ENCODE results near the gene ZNF628. TPM values are rescaled to one million over a fixed set of nuclear protein-coding genes. Genes with fewer than 3 reads are reported as not detected.

Gene ZNF628
- polyA plus RNA-seq, 3 donors from 2014 or later = 0.14 to 0.72 (median 0.21) TPM

Other genes with a start within 250 kb of the ZNF628 start
- 1 to 10 TPM in 1 of 3 donors, under 1 TPM in 1, not detected in 1; 0.59 to 2.4 TPM for gene TMEM86B, start 247.9 kb upstream of the ZNF628 start, polyA plus RNA-seq
- gene PPP6R1, start 217.6 kb upstream of the ZNF628 start, polyA plus RNA-seq = 100 to 1,000 TPM in 1 of 3 donors, 10 to 100 TPM in 2; 43.1 to 123 (median 47.9) TPM
- 10 to 100 TPM; 42.6 to 46.7 (median 46.3) TPM for gene HSPBP1, start 196.5 kb upstream of the ZNF628 start, polyA plus RNA-seq
- not detected for gene BRSK1, start 192.6 kb upstream of the ZNF628 start, polyA plus RNA-seq
- gene TMEM150B, start 151.3 kb upstream of the ZNF628 start, polyA plus RNA-seq = not detected
- 1 to 10 TPM in 2 of 3 donors, under 1 TPM in 1; 0.79 to 2.2 (median 2.1) TPM for gene KMT5C, start 136.7 kb upstream of the ZNF628 start, polyA plus RNA-seq
- gene COX6B2, start 121.9 kb upstream of the ZNF628 start, polyA plus RNA-seq = under 1 TPM in 1 of 3 donors, not detected in 2; 0.16 TPM
- gene GARIN5B, start 113.4 kb upstream of the ZNF628 start, polyA plus RNA-seq = not detected
- not detected for gene IL11, start 106.2 kb upstream of the ZNF628 start, polyA plus RNA-seq
- not detected for gene TMEM190, start 99.8 kb upstream of the ZNF628 start, polyA plus RNA-seq
- 1 to 10 TPM in 1 of 3 donors, not detected in 2; 1.0 TPM for gene TMEM238, start 92.3 kb upstream of the ZNF628 start, polyA plus RNA-seq
- gene RPL28, start 90.7 kb upstream of the ZNF628 start, polyA plus RNA-seq = 100 to 1,000 TPM; 118 to 365 (median 350) TPM
- gene UBE2S, start 68.8 kb upstream of the ZNF628 start, polyA plus RNA-seq = 10 to 100 TPM; 40.2 to 72.1 (median 47.0) TPM
- gene SHISA7, start 33.3 kb upstream of the ZNF628 start, polyA plus RNA-seq = not detected
- gene ISOC2, start 15.0 kb upstream of the ZNF628 start, polyA plus RNA-seq = 10 to 100 TPM; 30.4 to 46.0 (median 34.2) TPM
- gene C19orf85, start 11.9 kb upstream of the ZNF628 start, polyA plus RNA-seq = not detected
- gene NAT14, start 8.6 kb downstream of the ZNF628 start, polyA plus RNA-seq = 1 to 10 TPM in 2 of 3 donors, not detected in 1; 2.7 to 4.8 TPM
- not detected for gene SSC5D, start 11.8 kb downstream of the ZNF628 start, polyA plus RNA-seq
- gene SBK2, start 60.5 kb downstream of the ZNF628 start, polyA plus RNA-seq = not detected
- gene SBK3, start 68.9 kb downstream of the ZNF628 start, polyA plus RNA-seq = not detected
- gene ZNF579, start 104.2 kb downstream of the ZNF628 start, polyA plus RNA-seq = under 1 TPM in 2 of 3 donors, not detected in 1; 0.19 to 0.64 TPM
- 1 to 10 TPM in 2 of 3 donors, under 1 TPM in 1; 0.63 to 1.7 (median 1.0) TPM for gene FIZ1, start 122.9 kb downstream of the ZNF628 start, polyA plus RNA-seq
- gene ZNF524, start 123.7 kb downstream of the ZNF628 start, polyA plus RNA-seq = 10 to 100 TPM; 23.9 to 36.4 (median 31.7) TPM
- gene ZNF865, start 129.0 kb downstream of the ZNF628 start, polyA plus RNA-seq = under 1 TPM in 2 of 3 donors, not detected in 1; 0.08 to 0.18 TPM
- gene ZNF784, start 147.9 kb downstream of the ZNF628 start, polyA plus RNA-seq = under 1 TPM; 0.59 to 0.78 (median 0.62) TPM
- gene ZNF580, start 164.4 kb downstream of the ZNF628 start, polyA plus RNA-seq = 10 to 100 TPM in 2 of 3 donors, 1 to 10 TPM in 1; 9.6 to 27.8 (median 13.8) TPM
- gene ZNF581, start 167.0 kb downstream of the ZNF628 start, polyA plus RNA-seq = 10 to 100 TPM in 2 of 3 donors, 1 to 10 TPM in 1; 8.4 to 24.9 (median 20.6) TPM
- 1 to 10 TPM in 2 of 3 donors, not detected in 1; 1.1 to 1.7 TPM for gene CCDC106, start 171.6 kb downstream of the ZNF628 start, polyA plus RNA-seq
- gene U2AF2, start 178.4 kb downstream of the ZNF628 start, polyA plus RNA-seq = 10 to 100 TPM in 1 of 3 donors, 1 to 10 TPM in 2; 3.1 to 17.0 (median 8.0) TPM
- gene EPN1, start 198.6 kb downstream of the ZNF628 start, polyA plus RNA-seq = 10 to 100 TPM in 1 of 3 donors, 1 to 10 TPM in 2; 3.0 to 15.3 (median 3.7) TPM

All from immature natural killer cell (primary cell).